Heart left ventricle (tissue), 16 donors: ENCODE data around the gene PADI4. TPM values are rescaled to one million over a fixed set of nuclear protein-coding genes. Genes with fewer than 3 reads are reported as not detected.

ENCODE experiments used
- ATAC-seq, 4 donors: fragments of 200-7000 bp; cut with Tn5 transposase; one replicate each; pipeline ENCODE4 v1.9.1; 2020 to 2022; ENCODE audit warnings: moderate library complexity in 4 of 4, mild to moderate bottlenecking in 3 of 4, moderate number of reproducible peaks in 1 of 4
- DNase-seq, 5 donors: peaks; one replicate each; pipeline ENCODE4 v3.0.0-alpha.2; 2020
- H3K27ac ChIP-seq, 12 donors: fragments of 200-600 bp; sonication (generic) in 4 of 12; one replicate each; pipeline versions ENCODE4 v1.5.0 to v1.8.0; 2016 to 2022; ENCODE audit warnings: mild to moderate bottlenecking in 2 of 12
- H3K27me3 ChIP-seq, 9 donors: fragments of 200-600 bp; sonication (generic) in 2 of 9; one replicate each; pipeline versions ENCODE4 v1.5.1 to v1.8.0; 2016 to 2022; ENCODE audit warnings: mild to moderate bottlenecking in 3 of 9
- H3K36me3 ChIP-seq, 9 donors: fragments of 200-600 bp; sonication (generic) in 2 of 9; one replicate each; pipeline versions ENCODE4 v1.5.0 to v1.8.0; 2018 to 2022; ENCODE audit warnings: mild to moderate bottlenecking in 2 of 9
- H3K4me1 ChIP-seq, 12 donors: fragments of 200-600 bp; sonication (generic) in 4 of 12; one replicate each; pipeline versions ENCODE4 v1.5.0 to v1.8.0; 2016 to 2022; ENCODE audit warnings: mild to moderate bottlenecking in 3 of 12
- H3K4me3 ChIP-seq, 12 donors: fragments of 200-600 bp; sonication (generic) in 4 of 12; one replicate each; pipeline versions ENCODE4 v1.5.0 to v1.8.0; 2017 to 2022; ENCODE audit warnings: mild to moderate bottlenecking in 9 of 12, moderate library complexity in 4 of 12
- H3K9me3 ChIP-seq, 12 donors: fragments of 200-600 bp; sonication (generic) in 4 of 12; one replicate each; pipeline versions ENCODE4 v1.5.0 to v1.8.0; 2016 to 2022; ENCODE audit warnings: mild to moderate bottlenecking in 1 of 12
- CTCF ChIP-seq, 12 donors: fragments of 200-600 bp; sonication (generic) in 4 of 12; IDR thresholded peaks; one replicate each; pipeline versions ENCODE4 v1.5.0 to v1.8.0; 2018 to 2022; ENCODE audit warnings: antibody characterized with exemption in 12 of 12, mild to moderate bottlenecking in 5 of 12
- POLR2A ChIP-seq, 2 donors: fragments of 450-650 bp; IDR thresholded peaks; one replicate each; pipeline ENCODE4 v1.6.1; 2017; ENCODE audit warnings: antibody characterized with exemption in 2 of 2, mild to moderate bottlenecking in 2 of 2, moderate library complexity in 2 of 2
- WGBS, 4 donors: extraction: QIAGEN DNeasy Blood & Tissue Kit in 2 of 4; methylation state at CpG; one replicate each; pipeline versions ENCODE4 v1.1.5 to v1.1.7; 2013 to 2018; 5-methylcytosine and 5-hydroxymethylcytosine counted together
- intact Hi-C, 10 donors: fragments of 100-400 bp; cut with DNase I; formaldehyde crosslinking; loops; one replicate each; pipeline versions ENCODE4 v1.11.1 to v1.14.2; 2022
- polyA plus RNA-seq, 2 donors: library from polyadenylated mRNA; stranded (reverse); fragments of 200-250 nt; gene quantifications; one replicate each; pipeline ENCODE4 v1.2.3, GENCODE V29; 2013
- total RNA-seq, 9 donors: library from RNA; depleted of rRNA in 2 of 9; stranded (reverse); fragments of >200 nt in 2 of 9; fragmentation: NEBNext Ultra II Directional in 3 of 9; extraction: Animal tissue kit (Norgen Biotek cat#: 25700) in 3 of 9; gene quantifications; one replicate each; pipeline versions ENCODE4 v1.1.0 to v1.2.4, GENCODE V29; 2016 to 2023
- donor health status: ischemic (EF 13 %, LVEDD 7.1; RV severe dilation, severe dysfunction).
- donor health status: healthy with polysubstance abuse.
- donor health status: DM: no; HTN: yes; CAD: no.
- donor health status: DM: no; HTN: no; CAD: no.
- donor health status: ischemic (EF 25% LVEDD 6.9; RV normal size, moderate dysfunction).
- donor health status: ischemic (EF 25% LVEDD 5.7; RV mildly dilated, moderate dysfunction).
- donor health status: healthy.
- donor health status: DM: yes; HTN: yes; CAD: no.
- donor health status: ischemic (EF 35%, LVEDD 5.7; RV mildly dilated, moderate dysfunction).
- donor health status: nonischemic (EF 11% LVEDD 7.7; RV severe dilation, severe dysfunction).
- donor health status: DM: yes; HTN: yes; CAD: no.
- donor health status: PGD.
- donor health status: ischemic (EF 29% LVEDD 5.4; RV normal size, mild dysfunction).
- donor health status: nonischemic (EF 23%, LVEDD 6.1; RV moderate dilation, normal function).

The PADI4 gene
- total and polyA plus RNA-seq, 11 donors, result 0.08 to 2.3 (median 0.35) TPM; not detected in 2

DNA sequence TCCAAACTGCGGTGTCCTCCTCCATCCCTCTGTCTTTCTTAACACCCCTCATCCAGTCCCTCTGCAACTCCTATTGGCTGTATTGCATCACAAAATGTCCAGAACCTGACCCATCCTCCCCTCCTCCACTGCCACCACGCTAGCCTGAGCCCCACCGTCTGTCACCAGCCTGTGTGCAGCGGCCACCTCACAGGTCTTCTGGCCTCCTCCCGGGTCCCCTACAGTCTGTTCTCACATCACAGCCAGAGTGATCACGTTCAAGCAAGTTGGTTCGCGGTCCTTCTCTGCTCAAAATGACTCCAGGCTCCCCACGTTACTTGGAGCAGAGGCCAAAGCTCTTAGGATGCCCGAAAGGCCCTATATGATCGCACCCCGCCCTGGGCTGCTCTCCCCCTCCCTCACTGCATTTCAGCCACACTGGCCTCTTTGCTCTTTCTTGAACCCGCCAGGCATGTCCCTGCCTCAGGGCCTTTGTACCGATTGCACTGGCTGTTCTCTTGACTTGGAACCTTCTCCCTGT is 2.4 kb upstream of the PADI4 start:
- no peak overlapping the region for H3K27ac ChIP-seq
- intact Hi-C loops, result no loop called here
- no peak for DNase-seq
- peaks cover 0 to 22% (median 9%) of the 10 kb centered on the region in 12 donors for H3K9me3 ChIP-seq
- peaks cover 0 to 37% (median 16%) of the 10 kb centered on the region in 9 donors for H3K27me3 ChIP-seq
- 62 to 72% (median 65%) methylated on average over 13 to 14 of the region's 14 CpGs for WGBS, 4 donors
- TF ChIP-seq CTCF (IDR thresholded peaks at IDR 0.05), result no peak
- TF ChIP-seq POLR2A (IDR thresholded peaks at IDR 0.05), result no peak
- no peak for ATAC-seq
- no peak overlapping the region for H3K4me3 ChIP-seq
- H3K36me3 ChIP-seq, result no peaks in the 10 kb centered on the region
- peaks cover 0 to 13% (median 0%) of the 10 kb centered on the region in 12 donors for H3K4me1 ChIP-seq

DNA sequence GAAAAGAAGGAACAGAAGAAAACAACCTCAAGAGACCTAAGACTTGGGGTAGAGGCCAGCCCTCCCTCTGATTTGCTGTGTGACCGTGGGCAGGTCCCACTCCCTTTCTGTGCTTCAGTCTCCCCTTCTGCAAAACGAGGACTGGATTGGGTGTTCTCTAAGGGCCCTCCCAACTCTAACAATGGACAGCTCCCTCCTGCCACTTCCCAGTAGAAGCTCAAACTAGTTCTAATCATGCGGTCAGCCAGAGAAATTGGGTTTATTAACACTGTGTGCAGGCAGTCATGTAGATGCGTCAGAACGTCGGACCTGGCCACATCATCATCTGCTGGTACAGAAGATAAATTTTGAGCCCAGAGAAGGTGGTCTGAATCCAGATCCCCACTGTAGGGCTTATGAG is 1.6 kb upstream of the PADI4 start:
- ATAC-seq (no peak), DNase-seq (no peak)
- intact Hi-C loops, result no loop called here
- no peak for TF ChIP-seq CTCF (IDR thresholded peaks at IDR 0.05)
- H3K27me3 ChIP-seq, result peaks cover 0 to 43% (median 16%) of the 10 kb centered on the region in 9 donors
- peaks cover 0 to 13% (median 0%) of the 10 kb centered on the region in 12 donors for H3K4me1 ChIP-seq
- no peak overlapping the region for H3K4me3 ChIP-seq
- WGBS, 4 donors, result 68 to 72% (median 69%) methylated on average over 6 of the region's 6 CpGs
- H3K27ac ChIP-seq, result no peak overlapping the region
- no peaks in the 10 kb centered on the region for H3K36me3 ChIP-seq
- H3K9me3 ChIP-seq, result peaks cover 0 to 14% (median 7%) of the 10 kb centered on the region in 12 donors

GRCh38 chr1:17306921-17307320 is 1.1 kb upstream of the PADI4 start:
- TF ChIP-seq POLR2A (IDR thresholded peaks at IDR 0.05) (no peak), CTCF (IDR thresholded peaks at IDR 0.05) (no peak)
- H3K4me3 ChIP-seq, result no peak overlapping the region
- 38 to 52% (median 43%) methylated on average over 5 to 6 of the region's 6 CpGs for WGBS, 4 donors
- intact Hi-C loops, result no loop called here
- H3K27ac ChIP-seq, result no peak overlapping the region
- H3K36me3 ChIP-seq, result no peaks in the 10 kb centered on the region
- no peak for DNase-seq
- H3K27me3 ChIP-seq, result peaks cover 0 to 48% (median 16%) of the 10 kb centered on the region in 9 donors
- no peak for ATAC-seq
- peaks cover 0 to 13% (median 0%) of the 10 kb centered on the region in 12 donors for H3K4me1 ChIP-seq
- peaks cover 0 to 9% (median 3%) of the 10 kb centered on the region in 12 donors for H3K9me3 ChIP-seq

GRCh38 chr1:17307329-17307728 is 668 bp upstream of the PADI4 start:
- TF ChIP-seq POLR2A (IDR thresholded peaks at IDR 0.05), result no peak
- TF ChIP-seq CTCF (IDR thresholded peaks at IDR 0.05), result no peak
- ATAC-seq, result no peak
- Histone ChIP-seq H3K36me3 (no peaks in the 10 kb centered on the region), H3K27me3 (peaks cover 0 to 52% (median 16%) of the 10 kb centered on the region in 9 donors), H3K27ac (no peak overlapping the region), H3K4me1 (peaks cover 0 to 13% (median 0%) of the 10 kb centered on the region in 12 donors), H3K4me3 (no peak overlapping the region), H3K9me3 (peaks cover 0 to 5% (median under 1%) of the 10 kb centered on the region in 12 donors)
- 82 to 85% (median 82%) methylated on average over 6 of the region's 6 CpGs for whole genome bisulfite sequencing, 4 donors
- intact Hi-C loops, result no loop called here
- no peak for DNase-seq
